ENCODE data around the gene FOSB.
A peak's percentile ranks its signal among the peaks of the same experiment; 100 is the strongest.

GRCh38 chr19:45423589-45424190 lies 44.1 kb upstream of the FOSB start, which contains the start of gene ERCC1:
- peak in 2 of 3 experiments; percentile 22 to 69; a peak in 2 of 6 replicates for TF ChIP-seq ZBTB11 (CRISPR knock-in tag; IDR thresholded peaks at IDR 0.05)
- no peak for TF ChIP-seq RBM22 (IDR thresholded peaks at IDR 0.05; ENCODE audit: low read depth, low read length, poor library complexity, severe bottlenecking)
- TF ChIP-seq POLR2A (conservative IDR thresholded peaks at IDR 0.05), result peak; percentile 96
- TF ChIP-seq SNRNP70 (optimal IDR thresholded peaks at IDR 0.05; ENCODE audit: low read depth, low read length), result no peak
- peak; percentile 47 for TF ChIP-seq EP300 (IDR thresholded peaks at IDR 0.05; ENCODE audit: low read length)
- TF ChIP-seq, protein P1, sequence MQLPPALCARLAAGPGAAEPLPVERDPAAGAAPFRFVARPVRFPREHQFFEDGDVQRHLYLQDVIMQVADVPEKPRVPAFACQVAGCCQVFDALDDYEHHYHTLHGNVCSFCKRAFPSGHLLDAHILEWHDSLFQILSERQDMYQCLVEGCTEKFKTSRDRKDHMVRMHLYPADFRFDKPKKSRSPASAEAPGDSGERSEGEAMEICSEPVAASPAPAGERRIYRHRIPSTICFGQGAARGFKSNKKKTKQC (CRISPR knock-in tag; IDR thresholded peaks at IDR 0.05), result no peak
- TF ChIP-seq BRD9 (IDR thresholded peaks at IDR 0.05; ENCODE audit: low read depth, partially characterized antibody), result no peak
- TF ChIP-seq, protein P2, sequence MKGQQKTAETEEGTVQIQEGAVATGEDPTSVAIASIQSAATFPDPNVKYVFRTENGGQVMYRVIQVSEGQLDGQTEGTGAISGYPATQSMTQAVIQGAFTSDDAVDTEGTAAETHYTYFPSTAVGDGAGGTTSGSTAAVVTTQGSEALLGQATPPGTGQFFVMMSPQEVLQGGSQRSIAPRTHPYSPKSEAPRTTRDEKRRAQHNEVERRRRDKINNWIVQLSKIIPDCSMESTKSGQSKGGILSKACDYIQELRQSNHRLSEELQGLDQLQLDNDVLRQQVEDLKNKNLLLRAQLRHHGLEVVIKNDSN (CRISPR knock-in tag; IDR thresholded peaks at IDR 0.05), result no peak
- no peak for TF ChIP-seq ZNF766 (CRISPR knock-in tag; conservative IDR thresholded peaks at IDR 0.05)
- TF ChIP-seq CTCF (IDR thresholded peaks at IDR 0.05 in 2 of 3, conservative IDR thresholded peaks at IDR 0.05 in 1 of 3; ENCODE audit: insufficient read depth in 2 of 3, low read depth in 1 of 3, low read length in 3 of 3), result no peak
